ENCODE data around the gene CDH22.

DNA sequence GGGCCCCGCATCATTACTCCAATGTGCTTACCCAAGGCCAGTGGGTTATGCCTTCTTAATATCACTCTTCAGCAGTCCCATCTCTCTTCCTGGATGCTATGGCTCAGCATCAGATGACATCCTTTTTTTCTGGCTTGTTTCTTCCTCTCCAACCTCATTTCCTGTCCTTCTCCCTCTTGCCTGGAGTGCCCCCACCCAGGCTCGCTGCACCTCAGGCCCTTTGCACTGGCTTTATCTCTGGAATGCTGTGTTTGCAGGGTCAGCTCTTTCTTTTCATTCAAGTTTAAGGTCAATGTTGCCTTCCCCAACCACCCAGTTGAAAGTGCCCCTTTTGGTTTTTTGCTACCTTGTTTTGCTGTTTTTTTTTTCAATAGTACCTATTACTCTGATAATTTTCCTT, 153.5 kb downstream of the CDH22 start:
- TF ChIP-seq, protein P1, sequence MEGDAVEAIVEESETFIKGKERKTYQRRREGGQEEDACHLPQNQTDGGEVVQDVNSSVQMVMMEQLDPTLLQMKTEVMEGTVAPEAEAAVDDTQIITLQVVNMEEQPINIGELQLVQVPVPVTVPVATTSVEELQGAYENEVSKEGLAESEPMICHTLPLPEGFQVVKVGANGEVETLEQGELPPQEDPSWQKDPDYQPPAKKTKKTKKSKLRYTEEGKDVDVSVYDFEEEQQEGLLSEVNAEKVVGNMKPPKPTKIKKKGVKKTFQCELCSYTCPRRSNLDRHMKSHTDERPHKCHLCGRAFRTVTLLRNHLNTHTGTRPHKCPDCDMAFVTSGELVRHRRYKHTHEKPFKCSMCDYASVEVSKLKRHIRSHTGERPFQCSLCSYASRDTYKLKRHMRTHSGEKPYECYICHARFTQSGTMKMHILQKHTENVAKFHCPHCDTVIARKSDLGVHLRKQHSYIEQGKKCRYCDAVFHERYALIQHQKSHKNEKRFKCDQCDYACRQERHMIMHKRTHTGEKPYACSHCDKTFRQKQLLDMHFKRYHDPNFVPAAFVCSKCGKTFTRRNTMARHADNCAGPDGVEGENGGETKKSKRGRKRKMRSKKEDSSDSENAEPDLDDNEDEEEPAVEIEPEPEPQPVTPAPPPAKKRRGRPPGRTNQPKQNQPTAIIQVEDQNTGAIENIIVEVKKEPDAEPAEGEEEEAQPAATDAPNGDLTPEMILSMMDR (IDR thresholded peaks at IDR 0.05): no peak
- TF ChIP-seq TCF7L2 (IDR thresholded peaks at IDR 0.05; ENCODE audit: low read depth, low read length): no peak
- no peak for TF ChIP-seq SIN3A (IDR thresholded peaks at IDR 0.05; ENCODE audit: borderline replicate concordance, insufficient read depth, low read depth, low read length)
